ENCODE data around the gene PTPN22.
A peak's percentile ranks its signal among the peaks of the same experiment; 100 is the strongest.

Gene PTPN22

DNA sequence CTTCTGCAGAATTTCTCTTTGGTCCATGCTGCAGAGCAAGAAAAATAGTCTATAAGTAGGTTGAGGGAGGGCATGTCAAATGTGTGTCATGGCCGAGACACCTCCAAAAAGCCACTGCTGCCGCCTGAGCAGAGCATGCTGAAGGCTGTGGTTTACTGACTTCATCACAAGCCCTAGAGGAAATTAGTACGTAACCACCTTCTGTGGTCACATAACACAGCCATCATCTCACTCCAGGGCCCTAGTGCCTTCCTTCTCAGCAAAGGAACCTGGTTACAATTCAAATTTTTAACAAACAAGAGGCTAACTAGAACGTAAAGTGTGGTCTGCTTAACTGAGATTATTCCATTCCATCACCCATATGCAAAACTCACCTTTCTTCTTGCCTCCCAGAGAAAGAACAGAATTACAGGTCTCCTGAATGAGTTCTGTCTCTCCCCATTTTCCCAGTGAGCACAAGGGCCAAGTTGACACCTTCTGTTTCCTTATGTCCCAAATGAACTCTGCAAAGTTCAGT is at the start of gene PTPN22:
PTPN22 (minus strand) TSS at position 116 of the 517 bp plus-strand sequence.
- no peak for DNase-seq

DNA sequence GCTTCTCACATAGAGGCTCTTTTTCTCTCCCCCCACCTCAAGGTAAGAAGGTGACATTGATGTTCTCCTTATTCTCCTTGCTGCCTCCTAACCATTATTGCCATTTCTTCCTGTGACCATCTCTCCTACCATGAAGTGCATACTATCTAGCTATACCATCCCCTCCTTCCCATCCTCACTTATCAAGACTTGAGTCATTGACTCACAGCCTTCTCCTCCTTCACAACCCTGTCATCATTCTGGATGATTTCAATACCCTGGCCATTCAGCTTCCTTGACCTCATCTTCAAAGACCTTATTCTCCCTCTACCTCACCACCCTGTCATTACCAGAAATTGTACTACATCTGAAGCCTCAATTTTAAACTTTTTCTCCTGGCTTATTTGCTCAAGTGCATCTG is 46.7 kb upstream of the PTPN22 start:
- DNase-seq = no peak

DNA sequence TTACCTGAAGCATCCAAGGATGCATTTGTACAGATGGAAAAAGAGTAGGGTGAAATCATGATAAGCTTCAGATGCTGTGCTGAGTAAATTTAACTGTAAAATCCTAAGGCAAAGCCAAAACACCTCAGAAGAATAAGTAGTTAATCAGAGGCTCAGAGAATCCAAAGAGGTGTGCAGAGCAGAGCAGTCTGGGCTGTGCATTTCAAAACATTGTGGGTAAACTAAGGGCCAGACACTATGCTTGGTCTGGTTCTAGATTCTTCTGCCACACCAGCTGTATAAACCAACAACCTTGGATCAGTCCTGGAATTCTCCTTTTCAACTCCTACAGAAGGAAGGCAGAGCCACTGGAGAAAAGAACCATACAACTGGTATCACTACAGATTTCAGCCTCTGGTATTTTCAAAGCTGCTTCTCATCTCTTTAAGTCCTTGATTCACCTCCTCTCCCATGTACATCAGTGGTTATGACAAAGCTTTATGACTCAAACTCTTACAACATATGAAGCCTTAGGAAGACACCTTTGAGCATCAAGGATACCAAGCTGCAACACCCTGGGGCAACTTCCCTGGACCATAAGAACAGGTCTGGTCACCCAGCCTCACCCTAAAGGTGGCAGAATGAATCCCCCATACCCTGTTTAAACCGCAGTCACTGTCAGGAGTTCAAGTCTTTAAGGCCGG is 46.0 kb upstream of the PTPN22 start:
- DNase-seq = no peak

DNA sequence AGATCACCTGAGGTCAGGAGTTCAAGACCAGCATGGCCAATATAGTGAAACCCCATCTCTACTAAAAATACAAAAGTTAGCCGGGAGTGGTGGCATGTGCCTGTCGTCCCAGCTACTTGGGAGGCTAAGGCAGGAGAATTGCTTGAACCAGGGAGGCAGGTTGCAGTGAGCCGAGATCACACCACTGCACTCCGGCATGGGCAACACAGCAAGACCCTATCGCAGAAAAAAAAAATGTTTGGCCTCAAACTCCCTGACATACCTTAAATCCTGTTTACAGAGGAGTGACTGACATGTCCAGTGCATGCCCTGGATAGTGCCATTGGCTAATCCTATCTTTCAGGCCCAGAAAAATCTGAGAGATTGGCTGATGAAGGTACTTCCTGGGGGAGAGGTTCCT is 45.5 kb upstream of the PTPN22 start:
- no peak for DNase-seq

DNA sequence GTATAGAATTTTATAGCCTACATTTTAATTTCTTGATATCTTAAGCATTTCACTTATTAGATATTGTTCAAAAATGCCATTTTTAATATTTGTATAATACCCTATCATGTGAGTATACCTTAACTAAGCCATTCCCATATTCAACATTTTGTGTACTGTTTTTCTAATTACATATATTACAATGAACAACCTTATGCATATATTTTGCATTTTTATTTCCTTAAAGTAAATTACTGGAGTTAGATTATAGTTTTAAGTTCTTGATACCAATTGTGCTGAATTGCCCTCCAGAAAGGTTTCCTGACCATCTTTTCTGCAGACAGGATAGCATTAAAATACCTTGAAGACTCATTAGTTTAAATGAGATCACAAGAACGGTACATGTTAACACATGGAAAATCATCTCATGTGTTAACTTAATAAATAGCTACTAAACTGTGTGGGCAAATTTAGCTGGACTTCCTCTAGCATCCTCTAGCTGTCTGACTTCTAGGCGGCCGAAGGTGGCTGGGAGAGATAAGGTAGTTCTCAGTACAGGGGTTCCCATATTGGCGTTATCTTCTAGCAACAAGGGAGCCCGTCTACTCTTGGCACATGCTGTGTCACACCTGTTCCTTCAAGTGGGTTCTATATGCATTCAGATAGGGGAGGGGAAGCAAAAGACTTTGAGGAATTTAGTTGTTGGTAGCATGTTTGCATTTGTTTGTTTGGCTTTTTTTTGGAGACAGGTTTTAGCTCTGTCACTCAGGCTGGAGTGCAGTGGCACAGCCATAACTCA is 42.6 kb upstream of the PTPN22 start:
- DNase-seq = no peak

DNA sequence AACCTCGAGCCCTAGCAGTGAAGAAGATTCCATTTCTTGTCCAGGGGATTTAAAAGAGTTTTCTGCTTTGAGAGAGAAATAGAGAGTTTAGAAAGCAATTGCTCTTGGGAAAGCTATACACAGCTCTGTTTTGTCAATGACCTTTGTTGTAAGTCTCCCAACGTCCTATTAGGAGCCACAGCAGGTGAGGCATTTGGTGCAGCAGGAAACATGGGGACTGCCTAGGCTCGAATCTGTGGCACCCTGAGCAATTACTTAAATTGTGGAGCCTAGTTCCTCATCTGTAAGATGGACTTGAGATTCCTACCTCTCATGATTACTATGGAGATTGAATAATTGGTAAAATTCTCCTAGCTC is 41.8 kb upstream of the PTPN22 start:
- no peak for DNase-seq

DNA sequence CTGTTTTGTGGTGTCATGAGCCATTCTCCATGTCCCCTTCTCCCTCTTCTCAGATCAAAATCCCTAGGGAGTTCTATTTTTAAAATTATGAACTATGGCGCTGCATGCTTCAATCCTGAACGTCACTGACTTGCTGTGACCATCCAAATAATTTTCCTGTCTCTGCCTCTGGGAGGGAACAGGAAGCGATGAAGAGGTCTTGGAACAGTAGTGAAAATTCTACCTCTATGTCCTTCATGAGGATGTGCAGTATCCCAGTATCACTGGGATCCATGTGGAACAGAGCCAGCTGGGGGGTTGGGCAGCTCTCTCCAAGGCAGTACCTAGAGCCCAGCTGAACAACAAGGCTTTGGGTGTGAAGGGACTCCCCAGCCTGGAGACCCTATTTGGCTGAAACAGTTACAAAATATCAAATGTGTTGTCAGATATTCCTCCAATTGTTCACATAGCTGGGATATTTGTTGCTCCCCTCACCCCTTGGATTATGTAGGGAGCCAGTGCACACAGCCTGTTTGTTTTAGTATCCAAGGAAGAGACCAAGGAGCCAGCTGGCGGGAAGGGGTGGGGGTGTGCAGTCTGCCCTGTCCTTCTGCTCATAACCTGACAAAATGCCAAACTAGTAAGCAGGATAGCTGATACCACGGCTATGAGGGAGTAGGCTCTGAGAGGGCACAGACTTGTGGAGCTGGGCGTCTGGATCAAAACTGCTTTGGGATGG is 41.2 kb upstream of the PTPN22 start:
- DNase-seq = no peak

DNA sequence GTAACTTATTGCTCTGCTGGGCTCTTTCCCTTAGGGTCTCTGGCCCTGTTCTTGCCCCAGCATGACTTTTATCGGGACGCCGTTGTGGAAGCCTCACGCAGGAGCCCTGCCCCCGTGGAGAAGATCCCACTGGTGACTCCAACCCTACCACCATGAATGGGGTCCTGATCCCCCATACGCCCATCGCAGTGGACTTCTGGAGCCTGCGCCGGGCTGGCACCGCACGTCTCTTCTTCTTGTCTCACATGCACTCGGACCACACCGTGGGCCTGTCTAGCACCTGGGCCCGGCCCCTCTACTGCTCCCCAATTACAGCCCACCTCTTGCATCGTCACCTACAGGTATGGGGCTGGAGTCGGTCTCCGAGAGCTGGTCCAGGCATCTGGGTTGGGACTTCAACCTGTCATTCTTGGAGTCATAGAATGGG is 33.9 kb upstream of the PTPN22 start:
- DNase-seq = no peak

DNA sequence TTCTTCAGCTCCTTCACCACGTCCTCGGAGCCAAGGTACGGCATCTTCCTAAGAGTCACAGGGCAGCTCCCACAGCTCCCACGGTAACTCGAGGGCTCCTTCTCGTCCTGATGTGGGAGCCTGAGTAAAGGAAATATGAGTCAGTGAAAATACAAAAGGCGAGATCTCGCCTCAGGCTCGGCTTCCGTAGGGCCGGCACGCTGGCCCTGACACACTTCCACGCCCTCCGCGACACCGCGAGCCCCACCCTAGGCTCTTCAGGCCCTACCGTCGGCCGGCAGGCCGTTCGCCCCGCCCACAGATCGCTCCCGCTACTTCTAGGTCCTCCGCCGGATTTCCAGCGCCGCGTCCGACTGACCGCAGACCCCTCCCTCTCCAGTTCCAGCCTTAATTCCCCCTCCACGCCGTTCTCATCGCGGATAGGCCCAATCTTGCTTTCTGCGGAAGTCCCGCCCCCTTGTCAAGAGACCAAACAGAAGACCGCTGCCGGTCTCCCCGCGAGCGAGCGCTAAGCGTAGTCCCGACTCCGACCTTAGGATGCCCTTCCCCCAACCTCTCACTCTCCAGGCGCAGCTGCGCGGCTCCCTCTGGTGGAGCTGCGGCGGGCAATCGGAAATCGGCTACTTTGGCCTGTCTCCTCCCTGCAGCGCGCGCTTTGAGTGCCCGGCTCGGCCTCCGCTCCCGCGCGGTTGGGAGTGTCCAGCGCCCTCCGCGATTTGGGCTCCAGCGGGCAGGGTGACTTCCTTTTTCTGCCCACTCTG is 33.3 kb upstream of the PTPN22 start, which contains the start of the genes AP4B1 and DCLRE1B:
AP4B1 (minus strand) TSS at position 126 of the 761 bp plus-strand sequence; CDS start at position 44, 82 bp downstream.
DCLRE1B (plus strand) TSS at position 653 of the 761 bp plus-strand sequence. CDS start 261 bp downstream, outside the sequence.
- peak; percentile 96 for DNase-seq

DNA sequence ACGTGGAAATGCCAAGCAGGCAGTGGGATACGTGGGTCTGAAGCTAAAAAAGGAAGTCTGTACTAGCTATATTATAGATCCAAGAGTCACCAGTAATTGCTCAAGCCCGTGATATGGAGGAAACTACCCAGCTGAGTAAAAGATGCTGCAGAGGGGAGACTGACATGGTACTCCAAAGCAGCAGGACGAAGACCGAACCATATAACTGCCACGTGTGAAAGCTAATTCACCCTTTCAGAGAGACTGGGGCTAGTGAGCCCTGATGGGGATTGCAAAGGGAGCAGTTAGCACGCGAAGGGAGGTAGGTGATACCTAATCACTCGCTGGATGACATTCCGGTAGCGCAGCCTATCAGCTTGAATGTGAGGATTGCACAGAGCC is 32.8 kb upstream of the PTPN22 start:
- no peak for DNase-seq

DNA sequence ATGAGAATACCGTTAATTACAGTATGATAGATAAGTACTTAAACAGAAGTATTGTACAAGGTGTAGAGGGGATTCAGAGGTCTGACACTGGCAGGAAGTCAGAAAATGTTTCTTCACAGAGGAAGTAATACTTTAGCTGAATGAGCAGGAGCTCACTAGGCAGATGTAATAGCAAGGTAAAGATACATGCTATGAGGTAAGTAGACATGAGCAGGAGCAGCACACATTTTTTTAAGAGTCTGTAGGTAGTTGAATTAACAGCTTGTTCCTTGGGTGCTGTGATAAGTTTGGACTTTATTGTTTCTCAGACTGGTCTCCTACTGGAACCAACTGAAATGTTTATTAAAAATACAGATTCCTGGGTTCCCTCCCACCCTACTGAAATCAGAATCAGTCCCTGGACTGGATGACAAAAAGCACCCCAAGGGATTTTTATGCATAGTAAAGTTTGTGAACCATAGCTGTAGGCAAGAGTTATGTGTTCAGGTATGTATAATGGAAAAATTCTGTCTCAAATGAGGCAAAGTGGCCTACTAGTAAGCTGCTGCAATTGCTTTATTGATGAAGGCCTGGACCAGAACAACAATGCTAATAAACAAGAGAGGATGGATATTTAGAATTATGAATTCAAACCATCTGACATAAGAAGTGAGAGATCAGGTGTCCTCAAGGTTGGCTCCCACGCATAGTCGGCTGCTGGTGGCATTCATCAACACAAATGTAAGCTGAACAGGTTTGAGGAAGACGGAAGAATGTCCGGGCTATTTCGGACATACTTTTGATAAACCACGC is 32.2 kb upstream of the PTPN22 start:
- no peak for DNase-seq

DNA sequence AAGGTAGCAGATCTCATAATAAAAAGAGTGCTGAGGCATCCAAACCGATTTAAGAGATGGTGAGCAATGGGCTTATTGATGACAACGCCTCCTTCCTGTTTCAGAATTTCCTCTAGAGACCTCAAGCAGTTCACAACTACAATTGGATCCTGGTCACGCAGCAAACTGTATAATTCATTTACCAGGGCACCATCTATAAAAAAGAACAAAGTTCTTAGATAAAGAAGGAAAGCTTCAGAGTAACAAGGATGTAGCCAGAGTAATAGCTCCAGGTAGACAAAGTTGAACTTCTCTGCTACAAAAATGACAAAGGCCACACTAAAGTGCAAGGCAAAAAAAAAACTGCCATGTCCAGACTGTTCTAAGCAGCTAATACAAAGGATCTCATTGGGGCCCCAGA is 29.7 kb upstream of the PTPN22 start:
- DNase-seq = no peak

DNA sequence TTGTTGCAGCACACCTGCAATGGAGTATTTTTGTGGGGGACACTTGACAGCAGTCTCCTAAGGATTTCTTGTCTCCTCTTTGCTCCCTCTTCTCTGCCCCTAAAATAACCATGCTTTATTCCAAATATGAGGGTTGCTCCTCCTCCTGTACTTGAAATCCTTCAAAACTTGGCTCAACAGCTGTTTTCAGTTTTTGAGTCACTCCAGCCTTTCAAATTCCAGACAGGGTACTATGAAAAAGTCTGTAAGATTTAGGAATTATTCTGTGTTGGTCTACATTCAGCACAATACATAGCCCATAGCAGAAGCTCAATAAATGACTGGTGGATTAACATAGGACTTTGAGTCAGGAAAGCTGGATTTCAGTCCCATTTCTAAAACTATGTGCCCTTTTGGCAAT is 27.6 kb upstream of the PTPN22 start:
- DNase-seq = no peak

GRCh38 chr1:113898241-113898814 is 26.8 kb upstream of the PTPN22 start:
- DNase-seq = no peak

DNA sequence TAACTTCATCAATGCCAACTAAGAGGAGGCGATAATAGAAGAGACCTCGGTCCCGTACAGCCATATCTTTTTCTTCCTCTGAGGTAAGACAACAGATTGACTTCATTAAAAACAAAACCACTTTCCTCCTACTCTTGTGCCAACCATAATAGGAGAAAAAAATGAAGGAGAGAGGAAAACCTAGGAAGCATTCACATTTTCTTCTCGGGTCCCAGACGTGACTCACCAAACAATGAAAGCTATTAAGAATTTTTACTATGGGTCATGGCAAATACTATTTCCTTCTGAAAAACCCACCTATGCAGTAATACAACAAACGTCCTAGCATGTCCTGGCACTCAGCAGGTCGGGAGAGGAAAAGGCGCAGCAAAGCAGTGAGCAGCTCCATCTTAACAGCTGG is 24.4 kb upstream of the PTPN22 start:
- DNase-seq = no peak

DNA sequence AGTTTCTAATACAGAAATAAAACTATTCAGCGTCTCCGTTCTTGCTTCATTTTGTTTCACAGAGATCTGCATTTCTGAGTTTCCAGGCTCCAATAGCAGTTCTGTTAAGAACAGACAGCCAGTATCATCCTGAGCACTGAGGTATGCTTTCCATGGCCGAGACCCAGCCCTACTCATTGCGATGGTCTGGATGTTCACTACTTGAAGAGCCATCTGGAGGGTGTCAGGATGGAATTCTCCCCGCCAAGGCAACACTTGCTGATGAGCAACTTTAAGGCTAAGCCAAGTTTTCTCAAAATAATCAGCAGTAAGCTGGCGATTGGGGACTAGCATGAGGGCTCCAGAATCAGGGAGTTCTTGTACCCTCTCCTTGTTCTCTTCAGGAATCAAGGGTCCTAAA is 23.6 kb upstream of the PTPN22 start:
- DNase-seq = no peak

DNA sequence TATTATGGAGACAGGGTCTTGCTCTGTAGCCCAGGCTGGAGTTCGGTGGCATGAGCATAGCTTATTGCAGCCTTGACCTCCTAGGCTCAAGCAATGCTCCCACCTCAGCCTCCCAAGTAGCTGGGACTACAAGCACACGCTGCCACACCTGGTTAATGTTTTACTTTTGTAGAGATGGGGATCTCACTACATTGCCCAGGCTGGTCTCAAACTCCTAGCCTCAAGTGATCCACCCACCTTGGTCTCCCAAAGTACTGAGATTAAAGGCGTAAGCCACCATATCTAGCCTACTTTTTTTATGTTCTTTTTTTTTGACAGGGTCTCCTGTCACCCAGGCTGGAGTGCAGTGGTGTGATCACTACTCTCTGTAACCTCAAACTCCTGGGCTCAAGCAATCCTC is 21.8 kb upstream of the PTPN22 start:
- no peak for DNase-seq

DNA sequence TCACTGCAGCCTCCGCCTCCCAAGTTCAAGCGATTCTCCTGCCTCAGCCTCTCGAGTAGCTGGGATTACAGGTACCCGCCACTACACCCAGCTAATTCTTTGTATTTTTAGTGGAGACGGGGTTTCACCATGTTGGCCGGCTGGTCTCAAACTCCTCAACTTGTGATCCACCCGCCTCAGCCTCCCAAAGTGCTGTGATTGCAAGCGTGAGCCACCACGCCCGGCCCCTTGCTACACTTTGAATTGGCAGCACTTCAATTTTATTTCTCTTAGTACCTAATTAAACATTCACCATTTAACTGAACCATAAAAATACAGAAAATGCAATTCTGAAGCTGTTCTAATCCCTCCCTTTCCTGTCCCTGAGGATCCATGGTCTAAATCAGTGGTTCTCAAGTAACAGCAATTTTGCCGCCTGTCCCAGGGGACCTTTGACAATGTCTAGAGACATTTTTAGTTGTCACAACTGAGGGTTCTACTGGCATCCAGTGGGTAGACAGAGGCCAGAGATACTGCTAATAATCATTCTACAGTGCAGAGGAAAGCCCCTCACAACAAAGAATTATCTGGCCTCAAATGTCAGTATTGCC is 20.2 kb upstream of the PTPN22 start:
- no peak for DNase-seq

GRCh38 chr1:113890816-113891215 is 19.3 kb upstream of the PTPN22 start:
- DNase-seq = no peak

GRCh38 chr1:113887402-113888175 is 16.1 kb upstream of the PTPN22 start, which contains the start of gene BCL2L15:
Gene BCL2L15, minus strand, starts transcription at chr1:113887581. Its CDS starts 206 bp downstream, at chr1:113887375.
- no peak for DNase-seq

Data from NCI-H1417 treated with DMSO at 0.1 percent for 48 hours (cell line).